SK-N-SH treated with all-trans-retinoic acid at 6 μM for 48 hours (cell line): ENCODE data around the gene ZFP36.

Source experiments
- ARNTL ChIP-seq: fragments of 450-650 bp; formaldehyde crosslinking; IDR thresholded peaks from 2 replicates; pipeline ENCODE4 v1.5.0; 2020; ENCODE audit warnings: low read depth, mild to moderate bottlenecking, moderate library complexity, borderline replicate concordance
- POU6F1 ChIP-seq: fragments of 250-450 bp; sonication (Bioruptor Pico); IDR thresholded peaks from 2 replicates; pipeline ENCODE4 v1.8.0; 2021; ENCODE audit warnings: low read depth, mild to moderate bottlenecking, moderate library complexity, borderline replicate concordance
- PPARA ChIP-seq: fragments of 250-450 bp; sonication (Bioruptor Pico); IDR thresholded peaks from 2 replicates; pipeline ENCODE4 v1.5.0; 2020; ENCODE audit warnings: mild to moderate bottlenecking, borderline replicate concordance

DNA sequence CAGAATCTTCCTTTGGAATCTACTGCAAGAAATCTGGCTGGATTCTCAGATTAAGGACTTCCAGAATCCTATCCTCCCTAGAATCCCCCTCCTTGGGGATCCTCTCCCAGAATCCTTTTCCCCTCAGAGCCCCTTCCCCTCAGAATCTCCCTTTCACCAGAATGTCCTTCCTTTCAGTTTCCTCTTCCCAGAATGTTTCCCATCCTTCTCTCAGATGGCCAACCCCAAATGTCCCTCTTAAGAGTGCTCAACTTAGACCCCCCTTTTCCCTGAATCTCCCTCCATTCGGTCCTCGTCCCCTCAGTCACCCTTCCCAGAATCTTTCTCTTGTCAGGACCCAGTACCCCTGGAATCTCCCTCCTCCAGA lies 29.7 kb downstream of the ZFP36 start:
- TF ChIP-seq PPARA (CRISPR knock-in tag) (no peak), POU6F1 (no peak), ARNTL (CRISPR knock-in tag) (no peak)
